Activated CD4-positive, alpha-beta T cell treated with anti-CD3 and anti-CD28 coated beads, Interleukin-2, amount 10 ng/mL, durations not matched to agents 7 days and 5 days (primary cell): ENCODE results near the gene TBX3. TPM values are rescaled to one million over a fixed set of nuclear protein-coding genes. Genes with fewer than 3 reads are reported as not detected.

ENCODE experiments used
- CTCF ChIA-PET: fragments of 350-600 bp; sonication (Branson Sonifier 250); formaldehyde crosslinking; loops from one replicate; lab custom pipeline; 2021; ENCODE audit warnings: antibody characterized with exemption; lab: Charles Lee
- POLR2A ChIA-PET: fragments of 350-600 bp; sonication (Branson Sonifier 250); formaldehyde crosslinking; loops from one replicate; lab custom pipeline; 2021; ENCODE audit warnings: antibody characterized with exemption; lab: Charles Lee
- DNase-seq: peaks from one replicate; pipeline ENCODE4 v3.0.0-alpha.2; 2020
- H3K27ac Mint-ChIP-seq: one replicate; pipeline ENCODE4 v1.8.0; 2021; ENCODE audit warnings: mild to moderate bottlenecking, moderate library complexity, mixed read lengths
- H3K27me3 Mint-ChIP-seq: one replicate; pipeline ENCODE4 v1.8.0; 2021; ENCODE audit warnings: mixed read lengths
- H3K36me3 Mint-ChIP-seq: one replicate; pipeline ENCODE4 v1.8.0; 2021; ENCODE audit warnings: low read depth, mixed read lengths
- H3K4me1 Mint-ChIP-seq: one replicate; pipeline ENCODE4 v1.8.0; 2021; ENCODE audit warnings: mixed read lengths
- H3K4me3 Mint-ChIP-seq: one replicate; pipeline ENCODE4 v1.8.0; 2021; ENCODE audit warnings: mild to moderate bottlenecking, moderate library complexity, mixed read lengths
- H3K9me3 Mint-ChIP-seq: one replicate; pipeline ENCODE4 v1.8.0; 2021; ENCODE audit warnings: mixed read lengths
- total RNA-seq, 2 experiments: library from RNA; stranded (reverse); gene quantifications; one replicate each; pipeline ENCODE4 v1.2.3, GENCODE V29; 2021

Gene TBX3
- total RNA-seq, 2 experiments from 2014 or later, result not detected

- DNase-seq, result no peak
- ChIA-PET CTCF (no interaction called here), POLR2A (no interaction called here)
- no peak overlapping the region for H3K27ac Mint-ChIP-seq
- peaks cover 46% of the 10 kb centered on the region for H3K27me3 Mint-ChIP-seq
- no peaks in the 10 kb centered on the region for H3K36me3 Mint-ChIP-seq
- no peaks in the 10 kb centered on the region for H3K4me1 Mint-ChIP-seq
- no peak overlapping the region for H3K4me3 Mint-ChIP-seq
- no peaks in the 10 kb centered on the region for H3K9me3 Mint-ChIP-seq
Measured at GRCh38 chr12:114703060-114703493, 19.1 kb upstream of the TBX3 start.

GRCh38 chr12:114702462-114702861, 18.5 kb upstream of the TBX3 start:
- Mint-ChIP-seq H3K9me3 (no peaks in the 10 kb centered on the region), H3K4me1 (no peaks in the 10 kb centered on the region), H3K4me3 (no peak overlapping the region), H3K27ac (no peak overlapping the region), H3K27me3 (peaks cover 52% of the 10 kb centered on the region), H3K36me3 (no peaks in the 10 kb centered on the region)
- no peak for DNase-seq
- ChIA-PET CTCF (no interaction called here), POLR2A (no interaction called here)

GRCh38 chr12:114701553-114701952, 17.6 kb upstream of the TBX3 start:
- ChIA-PET CTCF (no interaction called here), POLR2A (no interaction called here)
- Mint-ChIP-seq H3K9me3 (no peaks in the 10 kb centered on the region), H3K27ac (no peak overlapping the region), H3K4me1 (no peaks in the 10 kb centered on the region), H3K36me3 (no peaks in the 10 kb centered on the region), H3K4me3 (no peak overlapping the region), H3K27me3 (peaks cover 58% of the 10 kb centered on the region)
- DNase-seq, result no peak

- H3K4me1 Mint-ChIP-seq, result no peaks in the 10 kb centered on the region
- H3K27ac Mint-ChIP-seq, result no peak overlapping the region
- no peak for DNase-seq
- no peaks in the 10 kb centered on the region for H3K9me3 Mint-ChIP-seq
- POLR2A ChIA-PET, result no interaction called here
- H3K4me3 Mint-ChIP-seq, result no peak overlapping the region
- no peaks in the 10 kb centered on the region for H3K36me3 Mint-ChIP-seq
- peaks cover 62% of the 10 kb centered on the region for H3K27me3 Mint-ChIP-seq
- CTCF ChIA-PET, result no interaction called here
Measured at GRCh38 chr12:114701104-114701414, 17.1 kb upstream of the TBX3 start.

- no peak overlapping the region for H3K4me3 Mint-ChIP-seq
- no peaks in the 10 kb centered on the region for H3K4me1 Mint-ChIP-seq
- H3K27ac Mint-ChIP-seq, result no peak overlapping the region
- H3K9me3 Mint-ChIP-seq, result no peaks in the 10 kb centered on the region
- H3K27me3 Mint-ChIP-seq, result peaks cover 67% of the 10 kb centered on the region
- ChIA-PET POLR2A (no interaction called here), CTCF (no interaction called here)
- H3K36me3 Mint-ChIP-seq, result no peaks in the 10 kb centered on the region
- DNase-seq, result no peak
Measured at GRCh38 chr12:114700392-114701103, 16.6 kb upstream of the TBX3 start.

- Mint-ChIP-seq H3K27me3 (peaks cover 86% of the 10 kb centered on the region), H3K9me3 (no peaks in the 10 kb centered on the region), H3K27ac (no peak overlapping the region), H3K4me1 (no peaks in the 10 kb centered on the region), H3K4me3 (no peak overlapping the region), H3K36me3 (no peaks in the 10 kb centered on the region)
- POLR2A ChIA-PET, result interaction anchor here (0.6 kb wide), 1 partner anchor 28 kb away, joined by 10 read pairs; no protein-coding TSS in a partner anchor
- DNase-seq, result no peak
- CTCF ChIA-PET, result no interaction called here
Measured at GRCh38 chr12:114698566-114699163, 14.7 kb upstream of the TBX3 start.

GRCh38 chr12:114697741-114698565, 14.0 kb upstream of the TBX3 start:
- CTCF ChIA-PET, result no interaction called here
- Mint-ChIP-seq H3K27ac (no peak overlapping the region), H3K9me3 (no peaks in the 10 kb centered on the region), H3K4me3 (no peak overlapping the region), H3K4me1 (no peaks in the 10 kb centered on the region), H3K36me3 (no peaks in the 10 kb centered on the region), H3K27me3 (peaks cover 91% of the 10 kb centered on the region)
- no peak for DNase-seq
- POLR2A ChIA-PET, result no interaction called here

GRCh38 chr12:114697243-114697716, 13.3 kb upstream of the TBX3 start:
- ChIA-PET POLR2A (no interaction called here), CTCF (no interaction called here)
- Mint-ChIP-seq H3K9me3 (no peaks in the 10 kb centered on the region), H3K27ac (no peak overlapping the region), H3K4me3 (no peak overlapping the region), H3K4me1 (no peaks in the 10 kb centered on the region), H3K27me3 (peaks cover 92% of the 10 kb centered on the region), H3K36me3 (no peaks in the 10 kb centered on the region)
- DNase-seq, result no peak

- no peak for DNase-seq
- H3K36me3 Mint-ChIP-seq, result no peaks in the 10 kb centered on the region
- H3K4me1 Mint-ChIP-seq, result no peaks in the 10 kb centered on the region
- H3K4me3 Mint-ChIP-seq, result no peak overlapping the region
- POLR2A ChIA-PET, result no interaction called here
- CTCF ChIA-PET, result interaction anchor here (0.6 kb wide), 1 partner anchor 104 kb away, joined by 3 read pairs; no protein-coding TSS in a partner anchor
- H3K27me3 Mint-ChIP-seq, result peaks cover 90% of the 10 kb centered on the region
- H3K27ac Mint-ChIP-seq, result no peak overlapping the region
- no peaks in the 10 kb centered on the region for H3K9me3 Mint-ChIP-seq
Measured at GRCh38 chr12:114696443-114697242, 12.7 kb upstream of the TBX3 start.

- ChIA-PET CTCF (no interaction called here), POLR2A (no interaction called here)
- peaks cover 91% of the 10 kb centered on the region for H3K27me3 Mint-ChIP-seq
- no peak for DNase-seq
- no peak overlapping the region for H3K27ac Mint-ChIP-seq
- H3K4me1 Mint-ChIP-seq, result no peaks in the 10 kb centered on the region
- H3K4me3 Mint-ChIP-seq, result no peak overlapping the region
- H3K9me3 Mint-ChIP-seq, result no peaks in the 10 kb centered on the region
- no peaks in the 10 kb centered on the region for H3K36me3 Mint-ChIP-seq
Measured at GRCh38 chr12:114695305-114695592, 11.3 kb upstream of the TBX3 start.

- Mint-ChIP-seq H3K27me3 (peaks cover 91% of the 10 kb centered on the region), H3K9me3 (no peaks in the 10 kb centered on the region), H3K4me1 (no peaks in the 10 kb centered on the region), H3K36me3 (no peaks in the 10 kb centered on the region), H3K27ac (no peak overlapping the region), H3K4me3 (no peak overlapping the region)
- CTCF ChIA-PET, result no interaction called here
- no peak for DNase-seq
- POLR2A ChIA-PET, result no interaction called here
Measured at GRCh38 chr12:114694436-114695304, 10.7 kb upstream of the TBX3 start.

GRCh38 chr12:114693532-114693931, 9.6 kb upstream of the TBX3 start:
- H3K36me3 Mint-ChIP-seq, result no peaks in the 10 kb centered on the region
- H3K27me3 Mint-ChIP-seq, result peaks cover 91% of the 10 kb centered on the region
- H3K4me1 Mint-ChIP-seq, result no peaks in the 10 kb centered on the region
- H3K27ac Mint-ChIP-seq, result no peak overlapping the region
- ChIA-PET POLR2A (no interaction called here), CTCF (no interaction called here)
- no peaks in the 10 kb centered on the region for H3K9me3 Mint-ChIP-seq
- DNase-seq, result no peak
- H3K4me3 Mint-ChIP-seq, result no peak overlapping the region
